Myocyte (in vitro differentiated cells): ENCODE data around the gene MUC12. TPM values are rescaled to one million over a fixed set of nuclear protein-coding genes. Genes with fewer than 3 reads are reported as not detected.
"Not testable (repeated sequence)": the region's sequence is repeated elsewhere in the genome, so short reads cannot be mapped to it uniquely, and the experiment has no call there.

Experiments
- DNase-seq: peaks from one replicate; pipeline ENCODE4 v3.0.0-alpha.2; 2012; ENCODE audit warnings: low read depth
- total RNA-seq: library from RNA; depleted of rRNA; stranded (reverse); fragments of >200 nt; gene quantifications from 2 replicates; pipeline ENCODE4 v1.2.3, GENCODE V29; 2014

The MUC12 gene
- total RNA-seq, 1 donor from 2014 or later = not detected

DNA sequence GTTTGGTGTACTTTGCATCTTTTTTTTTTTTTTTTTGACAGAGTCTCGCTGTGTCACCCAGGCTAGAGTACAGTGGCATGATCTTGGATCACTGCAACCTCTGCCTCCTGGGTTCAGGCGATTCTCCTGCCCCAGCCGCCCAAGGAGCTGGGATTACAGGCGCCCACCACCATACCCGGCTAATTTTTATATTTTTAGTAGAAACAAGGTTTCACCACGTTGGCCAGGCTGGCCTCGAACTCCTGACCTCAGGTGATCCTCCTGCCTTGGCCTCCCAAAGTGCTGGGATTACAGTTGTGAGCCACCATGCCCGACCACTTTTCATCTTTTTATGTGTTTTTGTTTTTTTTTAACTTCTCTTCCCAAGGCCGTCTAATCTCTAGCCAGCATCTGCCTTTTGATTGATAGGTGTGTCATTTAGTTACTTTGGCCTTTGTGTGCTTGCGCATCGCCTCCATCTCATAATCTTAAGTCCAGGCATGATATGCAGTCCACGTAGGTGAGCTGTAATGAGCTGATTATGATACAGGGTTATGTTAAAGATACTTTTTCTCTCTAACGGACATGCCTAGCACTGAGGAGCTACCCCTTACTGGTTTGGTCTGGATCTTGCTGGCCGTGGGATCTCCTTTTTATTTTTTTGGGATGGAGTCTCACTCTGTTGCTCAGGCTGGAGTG is 15.0 kb downstream of the MUC12 start:
- DNase-seq = not testable (repeated sequence)

DNA sequence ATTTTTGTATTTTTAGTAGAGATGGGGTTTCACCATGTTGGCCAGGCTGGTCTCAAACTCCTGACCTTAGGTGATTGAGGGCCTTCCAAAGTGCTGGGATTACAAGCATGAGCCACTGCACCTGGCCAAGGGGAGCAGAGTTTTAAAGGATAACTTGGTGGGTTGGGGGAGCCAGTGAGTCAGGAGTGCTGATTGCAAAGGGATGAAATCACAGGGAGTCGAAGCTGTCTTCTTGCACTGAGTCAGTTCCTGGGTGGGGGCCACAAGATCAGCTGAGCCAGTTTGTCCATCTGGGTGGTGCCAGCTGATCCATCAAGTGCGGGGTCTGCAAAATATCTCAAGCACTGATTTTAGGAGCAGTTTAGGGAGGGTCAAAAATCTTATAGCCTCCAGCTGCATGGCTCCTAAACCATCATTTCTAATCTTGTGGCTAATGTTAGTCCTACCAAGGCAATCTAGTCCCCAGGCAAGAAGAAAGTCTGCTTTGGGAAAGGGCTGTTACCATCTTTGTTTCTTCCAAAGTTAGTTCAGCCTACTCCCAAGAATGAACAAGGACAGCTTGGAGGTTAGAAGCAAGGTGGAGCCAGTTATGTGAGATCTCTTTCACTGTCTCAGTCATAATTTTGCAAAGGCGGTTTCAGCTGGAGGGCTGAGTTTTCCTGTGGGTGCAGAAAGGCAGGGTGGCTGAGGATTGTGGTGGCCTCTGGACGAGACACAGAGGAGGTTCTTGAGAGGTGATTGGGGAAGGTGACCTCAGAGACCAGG is 15.8 kb downstream of the MUC12 start:
- not testable (repeated sequence) for DNase-seq

DNA sequence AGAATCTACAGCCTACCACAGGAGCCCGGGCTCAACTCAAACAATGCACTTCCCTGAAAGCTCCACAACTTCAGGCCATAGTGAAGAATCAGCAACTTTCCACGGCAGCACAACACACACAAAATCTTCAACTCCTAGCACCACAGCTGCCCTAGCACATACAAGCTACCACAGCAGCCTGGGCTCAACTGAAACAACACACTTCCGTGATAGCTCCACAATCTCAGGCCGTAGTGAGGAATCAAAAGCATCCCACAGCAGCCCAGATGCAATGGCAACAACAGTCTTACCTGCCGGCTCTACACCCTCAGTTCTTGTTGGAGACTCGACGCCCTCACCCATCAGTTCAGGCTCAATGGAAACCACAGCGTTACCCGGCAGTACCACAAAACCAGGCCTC is 22.3 kb downstream of the MUC12 start:
- DNase-seq = no peak

DNA sequence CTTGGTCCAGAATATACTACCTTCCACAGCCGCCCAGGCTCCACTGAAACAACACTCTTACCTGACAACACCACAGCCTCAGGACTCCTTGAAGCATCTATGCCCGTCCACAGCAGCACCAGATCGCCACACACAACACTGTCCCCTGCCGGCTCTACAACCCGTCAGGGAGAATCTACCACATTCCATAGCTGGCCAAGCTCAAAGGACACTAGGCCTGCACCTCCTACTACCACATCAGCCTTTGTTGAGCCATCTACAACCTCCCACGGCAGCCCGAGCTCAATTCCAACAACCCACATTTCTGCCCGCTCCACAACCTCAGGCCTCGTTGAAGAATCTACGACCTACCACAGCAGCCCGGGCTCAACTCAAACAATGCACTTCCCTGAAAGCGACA is 22.9 kb downstream of the MUC12 start:
- DNase-seq = not testable (repeated sequence)

DNA sequence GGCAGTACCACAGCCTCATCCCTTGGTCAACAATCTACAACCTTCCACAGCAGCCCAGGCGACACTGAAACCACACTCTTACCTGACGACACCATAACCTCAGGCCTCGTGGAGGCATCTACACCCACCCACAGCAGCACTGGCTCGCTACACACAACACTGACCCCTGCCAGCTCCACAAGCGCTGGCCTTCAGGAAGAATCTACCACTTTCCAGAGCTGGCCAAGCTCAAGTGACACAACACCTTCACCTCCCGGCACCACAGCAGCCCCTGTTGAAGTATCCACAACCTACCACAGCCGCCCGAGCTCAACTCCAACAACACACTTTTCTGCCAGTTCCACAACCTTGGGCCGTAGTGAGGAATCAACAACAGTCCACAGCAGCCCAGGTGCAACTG is 25.3 kb downstream of the MUC12 start:
- DNase-seq = not testable (repeated sequence)

- not testable (repeated sequence) for DNase-seq
These were observed 29.2 kb downstream of the MUC12 start for GRCh38 chr7:100998530-100998929.

DNA sequence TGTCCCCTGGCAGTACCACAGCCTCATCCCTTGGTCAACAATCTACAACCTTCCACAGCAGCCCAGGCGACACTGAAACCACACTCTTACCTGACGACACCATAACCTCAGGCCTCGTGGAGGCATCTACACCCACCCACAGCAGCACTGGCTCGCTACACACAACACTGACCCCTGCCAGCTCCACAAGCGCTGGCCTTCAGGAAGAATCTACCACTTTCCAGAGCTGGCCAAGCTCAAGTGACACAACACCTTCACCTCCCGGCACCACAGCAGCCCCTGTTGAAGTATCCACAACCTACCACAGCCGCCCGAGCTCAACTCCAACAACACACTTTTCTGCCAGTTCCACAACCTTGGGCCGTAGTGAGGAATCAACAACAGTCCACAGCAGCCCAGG is 30.0 kb downstream of the MUC12 start:
- DNase-seq = not testable (repeated sequence)

DNA sequence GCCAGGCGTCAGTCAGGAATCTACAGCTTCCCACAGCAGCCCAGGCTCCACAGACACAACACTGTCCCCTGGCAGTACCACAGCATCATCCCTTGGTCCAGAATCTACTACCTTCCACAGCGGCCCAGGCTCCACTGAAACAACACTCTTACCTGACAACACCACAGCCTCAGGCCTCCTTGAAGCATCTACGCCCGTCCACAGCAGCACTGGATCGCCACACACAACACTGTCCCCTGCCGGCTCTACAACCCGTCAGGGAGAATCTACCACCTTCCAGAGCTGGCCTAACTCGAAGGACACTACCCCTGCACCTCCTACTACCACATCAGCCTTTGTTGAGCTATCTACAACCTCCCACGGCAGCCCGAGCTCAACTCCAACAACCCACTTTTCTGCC is 30.7 kb downstream of the MUC12 start:
- not testable (repeated sequence) for DNase-seq

- DNase-seq = not testable (repeated sequence)
These were observed 33.0 kb downstream of the MUC12 start for GRCh38 chr7:101002333-101002732.

- DNase-seq = not testable (repeated sequence)
These were observed 38.0 kb downstream of the MUC12 start for GRCh38 chr7:101007361-101007760.

DNA sequence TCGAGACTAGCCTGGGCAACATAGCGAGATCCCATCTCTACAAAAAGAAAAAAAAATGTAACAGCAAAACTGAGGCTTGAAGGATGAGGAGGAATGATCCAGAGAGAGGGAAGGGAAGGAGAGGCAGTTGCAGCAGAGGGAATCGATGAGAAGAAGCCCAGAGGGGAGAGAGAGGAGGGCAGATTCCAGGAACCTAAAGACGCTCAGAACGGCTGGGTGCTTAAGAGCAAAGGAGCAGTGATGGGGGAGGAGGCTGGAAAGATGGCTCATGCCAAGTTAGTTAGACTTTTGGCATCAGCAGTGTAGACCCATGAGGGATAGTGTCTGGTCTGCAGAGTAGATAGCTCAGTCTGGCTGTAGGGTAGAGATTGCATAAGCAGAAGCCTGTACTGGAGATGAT is 40.3 kb downstream of the MUC12 start:
- no peak for DNase-seq

- no peak for DNase-seq
These were observed 43.6 kb downstream of the MUC12 start for GRCh38 chr7:101012931-101013330.

DNA sequence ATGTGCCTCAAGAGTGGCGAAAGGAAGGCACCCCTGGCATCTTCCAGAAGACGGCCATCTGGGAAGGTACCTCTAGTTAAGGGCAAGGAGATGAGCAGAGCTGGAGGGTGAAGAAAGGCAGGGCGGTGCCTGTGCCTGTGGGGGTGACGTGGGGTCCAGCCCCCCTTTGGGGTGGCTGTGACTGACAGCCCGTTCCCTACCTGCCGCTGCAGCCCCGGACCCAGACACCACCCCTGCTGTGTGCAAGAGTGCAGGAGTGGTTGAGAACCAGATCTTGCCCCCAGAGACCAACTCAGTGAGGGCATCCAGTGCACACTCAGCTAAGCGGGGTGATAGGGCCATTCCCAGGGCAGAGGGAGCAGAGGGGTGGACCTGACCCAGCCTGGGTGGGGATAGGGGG is 46.3 kb downstream of the MUC12 start:
- DNase-seq = no peak

GRCh38 chr7:101017064-101017777 is 47.9 kb downstream of the MUC12 start:
- DNase-seq = peak; percentile 73

DNA sequence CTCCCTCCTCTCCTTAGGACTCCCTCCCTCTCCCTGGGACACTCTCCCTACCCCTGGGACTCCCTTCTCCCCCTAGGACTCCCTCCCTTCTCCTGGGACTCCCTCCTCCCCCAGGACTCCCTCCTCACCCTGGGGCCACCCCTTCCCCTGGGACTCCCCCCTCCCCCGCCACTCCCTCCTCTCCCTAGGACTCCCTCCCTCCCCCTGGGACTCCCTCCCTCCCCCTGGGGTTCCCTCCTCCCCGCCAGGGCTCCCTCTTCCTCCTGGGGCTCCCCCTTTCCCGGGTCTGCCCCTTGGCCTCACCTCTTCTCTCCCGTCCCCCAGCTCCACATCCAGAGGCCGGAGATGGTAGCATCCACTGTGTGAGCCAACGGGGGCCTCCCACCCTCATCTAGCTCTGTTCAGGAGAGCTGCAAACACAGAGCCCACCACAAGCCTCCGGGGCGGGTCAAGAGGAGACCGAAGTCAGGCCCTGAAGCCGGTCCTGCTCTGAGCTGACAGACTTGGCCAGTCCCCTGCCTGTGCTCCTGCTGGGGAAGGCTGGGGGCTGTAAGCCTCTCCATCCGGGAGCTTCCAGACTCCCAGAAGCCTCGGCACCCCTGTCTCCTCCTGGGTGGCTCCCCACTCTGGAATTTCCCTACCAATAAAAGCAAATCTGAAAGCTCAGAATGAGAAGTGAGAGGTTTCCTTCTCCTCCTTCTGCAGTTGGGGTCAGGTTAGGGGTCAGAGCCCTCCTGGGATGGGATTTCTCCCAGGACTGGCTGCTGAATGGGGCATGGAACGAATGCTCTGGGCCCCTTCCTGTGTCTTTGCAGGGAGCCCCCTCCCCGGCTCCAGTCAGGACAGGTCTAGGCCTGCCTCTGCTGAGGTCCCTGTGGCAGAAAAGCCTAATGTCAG is 49.2 kb downstream of the MUC12 start:
- no peak for DNase-seq

GRCh38 chr7:101020444-101020843 is 51.1 kb downstream of the MUC12 start:
- no peak for DNase-seq

DNA sequence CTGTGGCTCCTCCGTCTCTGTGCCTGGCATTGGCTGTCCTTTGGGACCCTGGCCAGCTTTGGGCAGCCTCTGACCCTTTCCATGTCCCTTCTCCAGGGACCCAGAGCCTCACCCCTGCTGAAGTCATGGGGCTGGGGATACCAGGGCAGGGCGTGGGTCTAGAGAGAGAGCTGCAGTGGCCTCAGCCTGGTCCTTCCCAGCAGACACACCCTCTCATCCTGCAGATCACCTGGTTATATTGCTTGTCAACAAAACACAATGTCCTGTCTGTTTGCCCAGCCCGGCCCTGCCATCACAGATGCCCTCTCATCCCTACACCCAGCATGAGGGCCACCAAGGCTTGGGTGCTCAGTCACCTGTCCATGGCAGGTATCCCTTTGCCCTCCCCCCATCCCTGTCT is 52.3 kb downstream of the MUC12 start:
- no peak for DNase-seq

DNA sequence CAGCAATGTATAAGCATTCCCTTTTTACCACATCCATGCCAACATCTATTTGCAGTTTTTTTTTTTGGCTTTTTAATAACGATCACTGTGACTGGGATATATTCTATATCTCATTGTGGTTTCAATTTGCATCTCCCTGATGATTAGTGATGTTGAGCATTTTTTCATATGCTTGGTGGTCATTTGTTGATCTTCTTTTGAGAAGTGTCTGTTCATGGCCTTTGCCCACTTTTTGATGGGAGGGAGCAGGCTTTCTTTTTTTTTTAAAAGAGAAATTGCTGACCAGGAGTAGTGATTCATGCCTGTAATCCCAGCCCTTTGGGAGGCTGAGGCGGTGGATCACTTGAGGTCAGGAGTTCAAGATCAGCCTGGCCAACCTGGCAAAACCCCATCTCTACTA is 54.5 kb downstream of the MUC12 start:
- no peak for DNase-seq

- DNase-seq = no peak
These were observed 61.7 kb downstream of the MUC12 start for GRCh38 chr7:101031082-101031481.

GRCh38 chr7:101035941-101036340 is 66.6 kb downstream of the MUC12 start:
- DNase-seq = no peak

DNA sequence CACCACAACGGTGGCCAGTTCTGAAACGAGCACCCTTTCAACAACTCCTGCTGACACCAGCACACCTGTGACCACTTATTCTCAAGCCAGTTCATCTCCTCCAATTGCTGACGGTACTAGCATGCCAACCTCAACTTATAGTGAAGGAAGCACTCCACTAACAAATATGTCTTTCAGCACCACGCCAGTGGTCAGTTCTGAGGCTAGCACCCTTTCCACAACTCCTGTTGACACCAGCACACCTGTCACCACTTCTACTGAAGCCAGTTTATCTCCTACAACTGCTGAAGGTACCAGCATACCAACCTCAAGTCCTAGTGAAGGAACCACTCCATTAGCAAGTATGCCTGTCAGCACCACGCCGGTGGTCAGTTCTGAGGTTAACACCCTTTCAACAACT is 71.9 kb downstream of the MUC12 start:
- DNase-seq = not testable (repeated sequence)
